Effector memory CD8-positive, alpha-beta T cell (primary cell): ENCODE measurements around the gene FOXO6.

Source experiments
- ATAC-seq: fragments of 150-1000 bp; cut with Tn5 transposase; replicated peaks from 2 replicates; pipeline ENCODE4 v1.10.0; 2021; ENCODE audit warnings: mild to moderate bottlenecking, moderate library complexity
- DNase-seq, 3 experiments: peaks; one replicate each; pipeline ENCODE4 v3.0.0; 2021
- H3K27ac Mint-ChIP-seq, 2 donors: one replicate each; pipeline ENCODE4 v1.8.0; 2022; ENCODE audit warnings: mild to moderate bottlenecking in 2 of 2, mixed read lengths in 2 of 2, moderate library complexity in 2 of 2
- H3K27me3 Mint-ChIP-seq, 2 donors: one replicate each; pipeline ENCODE4 v1.8.0; 2022; ENCODE audit warnings: mixed read lengths in 2 of 2
- H3K36me3 Mint-ChIP-seq: one replicate; pipeline ENCODE4 v1.8.0; 2022; ENCODE audit warnings: mild to moderate bottlenecking, moderate library complexity, mixed read lengths; ENCODE audit not compliant: insufficient read depth
- H3K4me1 Mint-ChIP-seq, 2 donors: one replicate each; pipeline ENCODE4 v1.8.0; 2022; ENCODE audit warnings: low read depth in 2 of 2, mixed read lengths in 2 of 2
- H3K4me3 Mint-ChIP-seq, 2 donors: one replicate each; pipeline ENCODE4 v1.8.0; 2022; ENCODE audit warnings: mild to moderate bottlenecking in 2 of 2, mixed read lengths in 2 of 2, moderate library complexity in 2 of 2
- H3K9me3 Mint-ChIP-seq, 2 donors: one replicate each; pipeline ENCODE4 v1.8.0; 2022; ENCODE audit warnings: mixed read lengths in 2 of 2
- total RNA-seq, 9 experiments: gene quantifications; one replicate each; lab custom pipeline; 2026; lab: John Stamatoyannopoulos, UW

Gene FOXO6
- total RNA-seq = 0 to 0.28 (median 0.18) reads per million in 9 experiments

- Mint-ChIP-seq H3K4me1 (peaks cover 7 to 21% of the 10 kb centered on the region in 2 donors), H3K36me3 (peaks cover 7% of the 10 kb centered on the region), H3K9me3 (no peaks in the 10 kb centered on the region), H3K27ac (peak within 1 kb of the TSS; percentile 8 to 68), H3K27me3 (peaks cover 23 to 45% of the 10 kb centered on the region in 2 donors), H3K4me3 (peak within 1 kb of the TSS; percentile 64 to 68)
- ATAC-seq = peak; percentile 86
- peak; percentile 90 to 93 (median 92) for DNase-seq
Measured at GRCh38 chr1:41360786-41361494, at the start of gene FOXO6. FOXO6 (plus strand) TSS chr1:41361434.

GRCh38 chr1:41312991-41313645, 48.1 kb upstream of the FOXO6 start:
- H3K27me3 Mint-ChIP-seq = peaks cover 0 to 9% of the 10 kb centered on the region in 2 donors
- DNase-seq = no peak
- H3K4me1 Mint-ChIP-seq = peaks cover 4 to 9% of the 10 kb centered on the region in 2 donors
- no peaks in the 10 kb centered on the region for H3K9me3 Mint-ChIP-seq
- ATAC-seq = no peak
- no peak overlapping the region for H3K4me3 Mint-ChIP-seq
- H3K27ac Mint-ChIP-seq = no peak overlapping the region
- H3K36me3 Mint-ChIP-seq = no peaks in the 10 kb centered on the region

- ATAC-seq (peak; percentile 36), DNase-seq (peak in 1 of 3 experiments; percentile 20)
- Mint-ChIP-seq H3K4me3 (no peak overlapping the region), H3K27ac (no peak overlapping the region), H3K4me1 (peaks cover 4 to 9% of the 10 kb centered on the region in 2 donors), H3K27me3 (peaks cover 0 to 9% of the 10 kb centered on the region in 2 donors), H3K36me3 (no peaks in the 10 kb centered on the region), H3K9me3 (no peaks in the 10 kb centered on the region)
Measured at GRCh38 chr1:41313661-41314131, 47.5 kb upstream of the FOXO6 start.

GRCh38 chr1:41314376-41315145, 46.7 kb upstream of the FOXO6 start:
- no peak for DNase-seq
- Mint-ChIP-seq H3K4me3 (no peak overlapping the region), H3K27me3 (peaks cover 0 to 9% of the 10 kb centered on the region in 2 donors), H3K9me3 (no peaks in the 10 kb centered on the region), H3K4me1 (peaks cover 4 to 9% of the 10 kb centered on the region in 2 donors), H3K27ac (no peak overlapping the region), H3K36me3 (no peaks in the 10 kb centered on the region)
- no peak for ATAC-seq

- no peaks in the 10 kb centered on the region for H3K36me3 Mint-ChIP-seq
- H3K4me3 Mint-ChIP-seq = no peak overlapping the region
- peaks cover 4 to 9% of the 10 kb centered on the region in 2 donors for H3K4me1 Mint-ChIP-seq
- peaks cover 0 to 12% of the 10 kb centered on the region in 2 donors for H3K27me3 Mint-ChIP-seq
- no peak overlapping the region for H3K27ac Mint-ChIP-seq
- DNase-seq (no peak), ATAC-seq (no peak)
- H3K9me3 Mint-ChIP-seq = no peaks in the 10 kb centered on the region
Measured at GRCh38 chr1:41315146-41315822, 46.0 kb upstream of the FOXO6 start.

- Mint-ChIP-seq H3K27me3 (peaks cover 0 to 18% of the 10 kb centered on the region in 2 donors), H3K27ac (no peak overlapping the region), H3K4me3 (no peak overlapping the region), H3K4me1 (peaks cover 4 to 7% of the 10 kb centered on the region in 2 donors), H3K9me3 (no peaks in the 10 kb centered on the region), H3K36me3 (no peaks in the 10 kb centered on the region)
- DNase-seq = no peak
- no peak for ATAC-seq
Measured at GRCh38 chr1:41315871-41316270, 45.4 kb upstream of the FOXO6 start.

- H3K9me3 Mint-ChIP-seq = no peaks in the 10 kb centered on the region
- DNase-seq = no peak
- no peak overlapping the region for H3K27ac Mint-ChIP-seq
- peaks cover 0 to 26% of the 10 kb centered on the region in 2 donors for H3K27me3 Mint-ChIP-seq
- no peak overlapping the region for H3K4me3 Mint-ChIP-seq
- ATAC-seq = no peak
- peaks cover 0 to 2% of the 10 kb centered on the region in 2 donors for H3K4me1 Mint-ChIP-seq
- H3K36me3 Mint-ChIP-seq = no peaks in the 10 kb centered on the region
Measured at GRCh38 chr1:41317361-41317760, 43.9 kb upstream of the FOXO6 start.

- H3K9me3 Mint-ChIP-seq = no peaks in the 10 kb centered on the region
- H3K36me3 Mint-ChIP-seq = no peaks in the 10 kb centered on the region
- ATAC-seq (no peak), DNase-seq (no peak)
- H3K4me3 Mint-ChIP-seq = no peak overlapping the region
- no peak overlapping the region for H3K27ac Mint-ChIP-seq
- H3K4me1 Mint-ChIP-seq = peaks cover 0 to 2% of the 10 kb centered on the region in 2 donors
- H3K27me3 Mint-ChIP-seq = peaks cover 0 to 27% of the 10 kb centered on the region in 2 donors
Measured at GRCh38 chr1:41318135-41318534, 43.1 kb upstream of the FOXO6 start.

- H3K27me3 Mint-ChIP-seq = peaks cover 0 to 27% of the 10 kb centered on the region in 2 donors
- no peaks in the 10 kb centered on the region for H3K4me1 Mint-ChIP-seq
- DNase-seq (no peak), ATAC-seq (no peak)
- H3K4me3 Mint-ChIP-seq = no peak overlapping the region
- no peaks in the 10 kb centered on the region for H3K36me3 Mint-ChIP-seq
- H3K9me3 Mint-ChIP-seq = no peaks in the 10 kb centered on the region
- H3K27ac Mint-ChIP-seq = no peak overlapping the region
Measured at GRCh38 chr1:41319106-41319755, 42.0 kb upstream of the FOXO6 start.

GRCh38 chr1:41319807-41320711, 41.2 kb upstream of the FOXO6 start:
- Mint-ChIP-seq H3K4me1 (no peaks in the 10 kb centered on the region), H3K27ac (peak overlapping the region in 1 of 2 donors; percentile 59), H3K36me3 (no peaks in the 10 kb centered on the region), H3K4me3 (no peak overlapping the region), H3K27me3 (peaks cover 0 to 27% of the 10 kb centered on the region in 2 donors), H3K9me3 (no peaks in the 10 kb centered on the region)
- DNase-seq = no peak
- no peak for ATAC-seq

- no peak overlapping the region for H3K4me3 Mint-ChIP-seq
- H3K4me1 Mint-ChIP-seq = no peaks in the 10 kb centered on the region
- no peak overlapping the region for H3K27ac Mint-ChIP-seq
- no peaks in the 10 kb centered on the region for H3K36me3 Mint-ChIP-seq
- ATAC-seq (no peak), DNase-seq (no peak)
- no peaks in the 10 kb centered on the region for H3K9me3 Mint-ChIP-seq
- H3K27me3 Mint-ChIP-seq = peaks cover 0 to 21% of the 10 kb centered on the region in 2 donors
Measured at GRCh38 chr1:41320895-41321676, 40.1 kb upstream of the FOXO6 start.
